Endothelial cell of umbilical vein (primary cell): Measurements from ENCODE around the gene PDE4B. TPM values are rescaled to one million over a fixed set of nuclear protein-coding genes. Genes with fewer than 3 reads are reported as not detected.

Source experiments
- BruUV-seq: library from RNA; stranded (reverse); fragments of 400-500 nt; replicated peaks from 2 replicates; lab custom pipeline; 2021; lab: Mats Ljungman, UMichigan
- CTCF ChIA-PET: fragments of 300-600, 350-600 bp; sonication (Branson Sonifier 250); formaldehyde crosslinking; loops from one replicate; lab custom pipeline; 2021; ENCODE audit warnings: antibody characterized with exemption, inconsistent platforms; lab: Charles Lee
- POLR2A ChIA-PET: fragments of 300-600, 350-600 bp; sonication (Branson Sonifier 250); formaldehyde crosslinking; loops from one replicate; lab custom pipeline; 2021; ENCODE audit warnings: antibody characterized with exemption, inconsistent platforms; lab: Charles Lee
- DNase-seq: peaks from one replicate; pipeline ENCODE4 v3.0.0-alpha.2; 2011; ENCODE audit warnings: low read depth, low spot score
- FAIRE-seq: peaks from 2 replicates; lab custom pipeline; 2011; peaks lifted over from hg19 to GRCh38; lab: Jason Lieb, UNC
- H2AFZ ChIP-seq: 2 replicates; pipeline ENCODE4 v1.6.0; 2012; ENCODE audit warnings: low read depth, low read length, control low read depth, inconsistent platforms
- H3K27ac ChIP-seq: 2 replicates; pipeline ENCODE4 v1.5.1; 2011; ENCODE audit warnings: low read depth, mild to moderate bottlenecking, control low read depth, low read length, moderate library complexity; ENCODE audit not compliant: insufficient read depth
- H3K27me3 ChIP-seq, 2 experiments: 2 replicates each; pipeline versions ENCODE4 v1.6.0 to v1.6.1; 2011; ENCODE audit warnings: low read length in 2 of 2, mixed read lengths in 1 of 2; ENCODE audit not compliant: control insufficient read depth in 2 of 2, insufficient read depth in 2 of 2
- H3K36me3 ChIP-seq, 2 experiments: 2 replicates in 1 of 2; 3 replicates in 1 of 2; pipeline ENCODE4 v1.5.1; 2011; ENCODE audit warnings: low read length in 2 of 2, mild to moderate bottlenecking in 1 of 2, moderate library complexity in 1 of 2; ENCODE audit not compliant: control insufficient read depth in 2 of 2, insufficient read depth in 2 of 2; ENCODE audit errors: extremely low read depth in 1 of 2
- H3K4me1 ChIP-seq: 3 replicates; pipeline ENCODE4 v1.5.1; 2011; ENCODE audit warnings: mild to moderate bottlenecking, low read length; ENCODE audit not compliant: control insufficient read depth, insufficient read depth; ENCODE audit errors: extremely low read depth
- H3K4me2 ChIP-seq: 2 replicates; pipeline ENCODE4 v1.6.1; 2011; ENCODE audit warnings: low read length, control low read depth, mixed read lengths; ENCODE audit not compliant: insufficient read depth
- H3K4me3 ChIP-seq, 3 experiments: fragments of 200-600 bp in 1 of 3; sonication (generic), shearing (Covaris generic) in 1 of 3; replicated peaks in 1 of 3; 2 replicates each; pipeline ENCODE4 v1.5.1; 2011 to 2016; ENCODE audit warnings: control low read depth in 3 of 3, low read length in 3 of 3, mild to moderate bottlenecking in 2 of 3, inconsistent platforms in 1 of 3, low read depth in 1 of 3, moderate library complexity in 1 of 3; ENCODE audit not compliant: insufficient read depth in 1 of 3
- H3K79me2 ChIP-seq: 2 replicates; pipeline ENCODE4 v1.6.0; 2012; ENCODE audit warnings: low read length, inconsistent platforms; ENCODE audit not compliant: control insufficient read depth, insufficient read depth
- H3K9ac ChIP-seq: replicated peaks from 2 replicates; pipeline ENCODE3; 2011; ENCODE audit warnings: low read length, control low read depth; ENCODE audit not compliant: insufficient read depth; ENCODE audit errors: extremely low read depth
- H3K9me1 ChIP-seq: replicated peaks from 3 replicates; pipeline ENCODE4 v1.6.0; 2011; ENCODE audit warnings: mild to moderate bottlenecking, low read length; ENCODE audit not compliant: control insufficient read depth, insufficient read depth; ENCODE audit errors: extremely low read depth
- H3K9me3 ChIP-seq: replicated peaks from 2 replicates; pipeline ENCODE4 v1.5.1; 2012; ENCODE audit warnings: low read length, inconsistent platforms; ENCODE audit not compliant: control insufficient read depth, insufficient read depth
- H4K20me1 ChIP-seq: replicated peaks from 2 replicates; pipeline ENCODE3; 2011; ENCODE audit warnings: mild to moderate bottlenecking, low read length; ENCODE audit not compliant: control insufficient read depth, insufficient read depth; ENCODE audit errors: extremely low read depth
- EZH2 ChIP-seq: IDR thresholded peaks from 2 replicates; pipeline ENCODE4 v1.6.1; 2012; ENCODE audit warnings: borderline replicate concordance, low read depth, mild to moderate bottlenecking, moderate library complexity, low read length, inconsistent platforms; ENCODE audit not compliant: severe bottlenecking
- FOS ChIP-seq: IDR thresholded peaks from 2 replicates; pipeline ENCODE4 v1.6.1; 2011; ENCODE audit warnings: mild to moderate bottlenecking, low read length, moderate library complexity, borderline replicate concordance; ENCODE audit not compliant: insufficient read depth
- GATA2 ChIP-seq: IDR thresholded peaks from 2 replicates; pipeline ENCODE4 v1.7.0; 2011; ENCODE audit warnings: low read depth, mild to moderate bottlenecking, moderate library complexity, mixed read lengths, low read length; ENCODE audit not compliant: insufficient read length, insufficient read depth
- JUN ChIP-seq: IDR thresholded peaks from 2 replicates; pipeline ENCODE4 v1.6.1; 2011; ENCODE audit warnings: borderline replicate concordance, low read depth; ENCODE audit not compliant: insufficient read length, insufficient read depth
- MYC ChIP-seq: IDR thresholded peaks from one replicate; pipeline ENCODE4 v1.6.1; 2011; ENCODE audit warnings: mild to moderate bottlenecking, low read depth, low read length
- POLR2A ChIP-seq: IDR thresholded peaks from 2 replicates; pipeline ENCODE4 v1.6.1; 2012; ENCODE audit warnings: low read depth, mild to moderate bottlenecking, control low read depth, low read length
- POLR2AphosphoS5 ChIP-seq: IDR thresholded peaks from 2 replicates; pipeline ENCODE4 v1.6.1; 2012; ENCODE audit warnings: low read depth, mild to moderate bottlenecking, control low read depth, low read length, moderate library complexity; ENCODE audit not compliant: insufficient read depth
- dilution Hi-C: fragments of 300-500 bp; cut with MboI; formaldehyde crosslinking; loops from one replicate; pipeline ENCODE4 v1.15.0; 2019; ENCODE audit warnings: low sequenced_read_pairs; ENCODE audit not compliant: extremely low pct_ligation_motif_present
- intact Hi-C: fragments of 100-400 bp; cut with micrococcal nuclease; formaldehyde crosslinking; loops from one replicate; pipeline ENCODE4 v1.10.0; 2022
- polyA plus RNA-seq, 4 experiments: library from polyadenylated mRNA; depleted of rRNA in 3 of 4; stranded (reverse) in 3 of 4; unstranded in 1 of 4; fragments of >200 nt; gene quantifications; 2 replicates each; pipeline versions ENCODE4 v1.2.1 to v1.2.3, GENCODE V29; 2011 to 2012; ENCODE audit warnings: missing spikeins in 1 of 4
- total RNA-seq: library from RNA; stranded (reverse); gene quantifications from 2 replicates; pipeline ENCODE4 v1.2.3, GENCODE V29; 2021
- TF ChIP-seq, protein P1 (sequence below): IDR thresholded peaks from 2 replicates; pipeline ENCODE4 v1.6.1; 2011; ENCODE audit not compliant: insufficient read depth, insufficient read length

The PDE4B gene
- total and polyA plus RNA-seq, 2 donors (not counting 3 experiments of a cell fraction or from before 2014, with no cell fraction given): 63.5 to 69.8 TPM

DNA sequence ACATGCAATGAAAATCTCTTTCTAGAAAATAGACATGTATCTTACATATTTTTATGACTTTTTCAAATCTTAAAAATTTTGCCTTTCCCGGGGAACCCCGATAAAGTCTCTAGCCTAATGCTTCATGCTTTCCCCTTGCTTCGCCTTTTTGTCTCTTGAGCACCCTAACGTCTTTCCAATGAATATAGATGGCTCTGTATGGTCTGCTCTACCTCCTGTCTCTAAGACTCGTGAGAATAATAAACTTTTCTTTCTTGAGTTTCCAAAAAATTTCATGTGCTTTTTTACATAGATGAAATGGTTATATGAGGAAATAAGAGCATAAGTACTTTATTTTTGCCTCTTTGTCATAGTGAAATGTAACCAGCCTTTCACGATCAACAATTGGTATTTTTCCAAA is 202.6 kb downstream of the PDE4B start:
- no peaks in the 10 kb centered on the region for H3K9me3 ChIP-seq
- H3K9me1 ChIP-seq: no peaks in the 10 kb centered on the region
- DNase-seq: no peak
- TF ChIP-seq POLR2A: no peak
- no peak for TF ChIP-seq MYC
- no peak for TF ChIP-seq FOS
- H3K27ac ChIP-seq: no peak overlapping the region
- H3K9ac ChIP-seq: no peak overlapping the region
- no peaks in the 10 kb centered on the region for H3K4me1 ChIP-seq
- H3K79me2 ChIP-seq: no peaks in the 10 kb centered on the region
- H4K20me1 ChIP-seq: no peaks in the 10 kb centered on the region
- no peak overlapping the region for H3K4me3 ChIP-seq
- ChIA-PET POLR2A (no interaction called here), CTCF (interaction anchor here (1.4 kb wide), 1 partner anchor 17 kb away, joined by 3 read pairs; no protein-coding TSS in a partner anchor)
- no peaks in the 10 kb centered on the region for H3K36me3 ChIP-seq
- dilution Hi-C loops (no loop called here), intact Hi-C loops (no loop called here)
- FAIRE-seq: no peak
- H3K27me3 ChIP-seq: no peaks in the 10 kb centered on the region
- no TSS peak for BruUV-seq
- H3K4me2 ChIP-seq: no peak overlapping the region
- no peak overlapping the region for H2AFZ ChIP-seq

DNA sequence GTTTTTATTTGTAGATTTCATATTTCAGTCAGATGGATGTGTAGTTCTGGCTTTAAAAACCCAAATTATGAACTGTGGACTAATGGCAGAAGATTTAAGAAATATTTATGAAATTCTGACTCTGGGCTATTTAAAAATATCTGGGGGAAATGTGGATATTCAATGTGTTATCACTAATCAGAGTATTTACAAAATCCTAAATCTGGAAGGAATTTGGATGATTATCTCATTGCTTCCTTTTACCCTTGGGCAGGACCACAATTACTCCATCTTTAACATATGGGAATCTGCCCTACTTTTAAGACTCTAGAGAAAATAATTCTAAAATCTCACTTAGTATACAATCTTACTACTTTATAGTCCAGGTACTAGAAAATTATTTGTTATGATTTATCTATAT is 203.2 kb downstream of the PDE4B start:
- no TSS peak for BruUV-seq
- no peak overlapping the region for H3K27ac ChIP-seq
- H3K9ac ChIP-seq: no peak overlapping the region
- H3K4me2 ChIP-seq: no peak overlapping the region
- H3K4me1 ChIP-seq: no peaks in the 10 kb centered on the region
- CTCF ChIA-PET: no interaction called here
- H3K36me3 ChIP-seq: no peaks in the 10 kb centered on the region
- intact Hi-C loops: no loop called here
- FAIRE-seq (no peak), DNase-seq (no peak)
- TF ChIP-seq, protein P1, sequence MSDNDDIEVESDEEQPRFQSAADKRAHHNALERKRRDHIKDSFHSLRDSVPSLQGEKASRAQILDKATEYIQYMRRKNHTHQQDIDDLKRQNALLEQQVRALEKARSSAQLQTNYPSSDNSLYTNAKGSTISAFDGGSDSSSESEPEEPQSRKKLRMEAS: no peak
- no peak for TF ChIP-seq JUN
- no peak for TF ChIP-seq POLR2AphosphoS5
- TF ChIP-seq EZH2: no peak
- TF ChIP-seq GATA2: no peak
- no peak for TF ChIP-seq FOS
- dilution Hi-C loops: no loop called here
- POLR2A ChIA-PET: no interaction called here
- no peak overlapping the region for H3K4me3 ChIP-seq
- no peak overlapping the region for H2AFZ ChIP-seq
- no peaks in the 10 kb centered on the region for H3K79me2 ChIP-seq
- H3K27me3 ChIP-seq: no peaks in the 10 kb centered on the region
- H3K9me1 ChIP-seq: no peaks in the 10 kb centered on the region
- no peaks in the 10 kb centered on the region for H3K9me3 ChIP-seq
- H4K20me1 ChIP-seq: no peaks in the 10 kb centered on the region
